ENCODE measurements around the gene ACP1. TPM values are rescaled to one million over a fixed set of nuclear protein-coding genes. Genes with fewer than 3 reads are reported as not detected.
A peak's percentile ranks its signal among the peaks of the same experiment; 100 is the strongest.

Gene ACP1
- total RNA-seq, 1 donor, result 88.3 TPM

DNA sequence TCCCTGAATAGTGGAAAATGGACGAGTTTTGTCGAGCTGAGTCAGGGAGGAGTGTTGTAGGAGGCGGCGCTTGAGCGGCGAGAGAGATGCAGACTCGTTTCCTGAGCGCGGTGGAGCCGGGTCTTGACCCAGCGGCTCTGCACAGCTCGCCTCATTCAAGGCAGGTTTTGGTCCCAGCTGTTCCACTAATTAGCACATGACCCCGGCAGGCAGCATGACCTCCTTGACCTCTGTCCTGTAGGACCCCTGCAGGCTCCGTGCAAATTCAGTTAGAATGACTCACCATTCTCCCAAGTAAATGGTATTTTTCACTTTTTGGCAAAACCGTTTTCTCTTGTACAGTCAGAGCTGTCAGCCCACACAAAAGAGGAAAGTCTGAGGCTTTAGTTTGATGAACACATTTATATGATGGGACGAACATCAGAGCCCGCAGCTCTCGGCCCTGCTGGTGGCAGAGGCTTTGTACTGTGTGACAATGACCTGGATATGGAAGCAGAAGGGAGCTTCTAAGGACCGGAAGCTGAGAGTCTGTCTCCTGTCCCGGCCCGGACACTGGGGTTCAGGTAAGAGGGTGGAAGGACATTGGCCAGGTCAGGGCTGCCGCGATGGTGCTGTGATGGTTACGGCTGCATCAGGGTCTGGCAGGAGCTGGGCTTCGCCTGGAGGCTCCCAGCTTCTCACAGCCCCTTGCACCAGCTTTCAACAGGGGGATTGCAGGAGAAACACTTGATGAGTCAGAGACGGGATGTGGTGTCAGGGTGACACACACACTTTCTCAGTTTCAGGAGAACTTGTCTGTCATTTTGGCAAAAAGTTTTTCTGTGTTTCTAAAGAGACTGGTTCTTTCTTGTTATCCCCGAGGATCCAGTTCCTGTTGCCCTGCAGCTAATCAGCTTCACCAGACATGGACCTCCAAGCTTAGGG, 53.0 kb downstream of the ACP1 start:
- DNase-seq (ENCODE audit: low read depth), result peak; percentile 12
- TF ChIP-seq, protein P1, sequence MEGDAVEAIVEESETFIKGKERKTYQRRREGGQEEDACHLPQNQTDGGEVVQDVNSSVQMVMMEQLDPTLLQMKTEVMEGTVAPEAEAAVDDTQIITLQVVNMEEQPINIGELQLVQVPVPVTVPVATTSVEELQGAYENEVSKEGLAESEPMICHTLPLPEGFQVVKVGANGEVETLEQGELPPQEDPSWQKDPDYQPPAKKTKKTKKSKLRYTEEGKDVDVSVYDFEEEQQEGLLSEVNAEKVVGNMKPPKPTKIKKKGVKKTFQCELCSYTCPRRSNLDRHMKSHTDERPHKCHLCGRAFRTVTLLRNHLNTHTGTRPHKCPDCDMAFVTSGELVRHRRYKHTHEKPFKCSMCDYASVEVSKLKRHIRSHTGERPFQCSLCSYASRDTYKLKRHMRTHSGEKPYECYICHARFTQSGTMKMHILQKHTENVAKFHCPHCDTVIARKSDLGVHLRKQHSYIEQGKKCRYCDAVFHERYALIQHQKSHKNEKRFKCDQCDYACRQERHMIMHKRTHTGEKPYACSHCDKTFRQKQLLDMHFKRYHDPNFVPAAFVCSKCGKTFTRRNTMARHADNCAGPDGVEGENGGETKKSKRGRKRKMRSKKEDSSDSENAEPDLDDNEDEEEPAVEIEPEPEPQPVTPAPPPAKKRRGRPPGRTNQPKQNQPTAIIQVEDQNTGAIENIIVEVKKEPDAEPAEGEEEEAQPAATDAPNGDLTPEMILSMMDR (IDR thresholded peaks at IDR 0.05; ENCODE audit: insufficient read depth, low read length), result no peak
- H3K4me3 ChIP-seq (ENCODE audit: low read depth, low read length), result no peak overlapping the region

DNA sequence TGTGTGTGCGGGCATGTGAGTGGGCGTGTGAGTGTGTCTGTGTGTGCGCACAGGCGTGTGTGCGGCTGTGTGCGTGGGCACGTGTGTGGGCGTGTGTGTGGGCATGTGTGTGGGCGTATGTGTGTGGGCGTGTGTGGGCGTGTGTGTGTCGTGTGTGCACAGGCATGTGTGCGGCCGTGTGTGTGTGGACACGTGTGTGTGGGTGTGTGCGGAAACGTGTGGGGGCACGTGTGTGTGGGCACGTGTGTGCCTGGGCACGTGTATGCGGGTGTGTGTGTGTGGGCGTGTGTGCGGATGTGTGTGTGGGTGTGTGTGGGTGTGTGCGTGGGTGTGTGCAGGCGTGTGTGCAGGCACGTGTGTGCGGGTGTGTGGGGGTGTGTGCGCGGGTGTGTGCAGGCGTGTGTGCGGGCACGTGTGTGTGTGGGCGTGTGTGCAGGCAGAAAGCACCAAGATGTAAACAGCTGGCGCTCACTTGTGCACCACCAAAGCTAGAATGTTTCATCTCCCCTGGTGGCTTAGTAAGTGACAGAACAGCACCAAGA, 54.4 kb downstream of the ACP1 start:
- TF ChIP-seq, protein P1 (IDR thresholded peaks at IDR 0.05; ENCODE audit: insufficient read depth, low read length), result no peak
- H3K4me3 ChIP-seq (ENCODE audit: low read depth, low read length), result no peak overlapping the region
- DNase-seq (ENCODE audit: low read depth), result no peak

DNA sequence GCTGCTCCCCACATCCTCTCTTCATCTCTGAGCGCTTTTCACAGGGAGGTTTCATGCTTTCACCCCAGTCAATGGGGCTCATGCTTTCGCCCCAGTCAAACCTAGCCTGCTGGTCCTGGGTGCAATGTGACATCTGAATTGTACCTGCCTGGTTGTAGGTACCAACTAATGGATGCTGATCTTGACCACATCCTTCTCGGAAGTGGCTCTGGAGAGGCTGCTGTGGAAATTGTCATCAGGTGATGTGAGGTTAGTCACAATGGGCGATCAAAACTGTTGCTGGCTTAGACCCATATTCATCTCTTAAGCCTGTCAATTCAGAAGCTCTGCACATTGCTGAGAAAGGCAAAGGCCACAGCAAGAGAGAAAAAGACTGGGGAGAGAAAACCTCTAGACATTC, 55.8 kb downstream of the ACP1 start:
- TF ChIP-seq, protein P1 (IDR thresholded peaks at IDR 0.05; ENCODE audit: insufficient read depth, low read length), result no peak
- no peak for DNase-seq (ENCODE audit: low read depth)
- H3K4me3 ChIP-seq (ENCODE audit: low read depth, low read length), result no peak overlapping the region

DNA sequence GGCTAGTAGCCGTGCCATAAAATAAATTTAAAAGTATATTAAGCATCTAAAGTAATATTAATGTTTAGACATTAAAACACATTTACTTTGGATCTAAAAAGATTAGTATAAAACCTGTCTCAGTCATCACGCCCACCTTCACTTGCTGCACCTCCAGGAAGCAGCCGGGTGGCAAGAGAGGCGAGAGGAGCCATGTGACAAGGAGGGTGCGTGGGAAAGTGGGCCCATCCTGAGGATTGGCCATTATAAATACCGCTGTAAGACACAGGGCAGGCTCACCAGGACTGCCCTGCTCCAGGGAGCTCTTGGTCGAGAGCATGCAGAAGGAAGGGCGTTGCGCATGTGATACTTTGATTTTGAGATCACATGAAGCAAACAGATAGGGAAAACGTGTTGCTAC, 57.6 kb downstream of the ACP1 start:
- H3K4me3 ChIP-seq (ENCODE audit: low read depth, low read length), result no peak overlapping the region
- DNase-seq (ENCODE audit: low read depth), result no peak
- TF ChIP-seq, protein P1 (IDR thresholded peaks at IDR 0.05; ENCODE audit: insufficient read depth, low read length), result no peak

DNA sequence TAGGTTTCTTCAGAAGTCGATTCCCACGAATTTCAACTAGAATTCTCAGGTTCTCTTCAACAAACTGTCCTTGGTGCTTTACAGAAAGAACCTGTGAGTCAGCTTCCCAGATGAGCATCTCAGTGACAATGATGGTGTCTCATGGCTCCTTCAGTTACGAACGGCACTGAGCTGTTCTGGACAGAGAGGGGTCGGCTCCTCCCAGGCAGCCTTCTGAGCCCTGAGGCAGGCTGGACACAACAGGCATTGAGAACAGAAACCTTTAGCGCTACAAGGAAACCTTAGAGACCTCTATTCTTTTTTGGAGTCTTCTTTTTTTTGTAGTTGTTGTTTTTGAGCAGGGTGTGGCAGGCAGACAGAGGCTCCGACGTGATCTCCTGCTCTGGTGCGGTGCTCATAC, 58.3 kb downstream of the ACP1 start:
- no peak for DNase-seq (ENCODE audit: low read depth)
- no peak overlapping the region for H3K4me3 ChIP-seq (ENCODE audit: low read depth, low read length)
- TF ChIP-seq, protein P1 (IDR thresholded peaks at IDR 0.05; ENCODE audit: insufficient read depth, low read length), result no peak

Other genes starting within 250 kb of the ACP1 start
- gene FAM110C, start 218.4 kb upstream of the ACP1 start, total RNA-seq (ENCODE audit: low replicate concordance), result not detected in 2 replicates
- 51.2 and 123 TPM in 2 replicates for gene SH3YL1, start 915 bp upstream of the ACP1 start, total RNA-seq (ENCODE audit: low replicate concordance)
- gene ALKAL2, start 23.1 kb downstream of the ACP1 start, total RNA-seq (ENCODE audit: low replicate concordance), result 1.3 TPM in 1 of 2 replicates, not detected in the other